K562 (cell line): ENCODE results near the gene USP2. TPM values are rescaled to one million over a fixed set of nuclear protein-coding genes. Genes with fewer than 3 reads are reported as not detected.

Source experiments
- ARID1B ChIP-seq: fragments of 450-650 bp; IDR thresholded peaks from 2 replicates; pipeline ENCODE4 v1.6.1; 2016; ENCODE audit warnings: antibody characterized with exemption, mild to moderate bottlenecking, inconsistent platforms
- CBFA2T2 ChIP-seq: fragments of 450-650 bp; conservative IDR thresholded peaks from 2 replicates; pipeline ENCODE4 v1.6.1; 2017; ENCODE audit warnings: mild to moderate bottlenecking
- CREB1 ChIP-seq, 2 experiments: sonication (generic) in 1 of 2; formaldehyde crosslinking in 1 of 2; IDR thresholded peaks; 2 replicates each; pipeline versions ENCODE4 v1.6.1 to v1.8.0; 2012 to 2022; ENCODE audit warnings: inconsistent platforms in 1 of 2, mild to moderate bottlenecking in 1 of 2, missing genetic modification reagents in 1 of 2, moderate library complexity in 1 of 2
- CXXC5 ChIP-seq: fragments of 250-450 bp; sonication (Bioruptor Pico); IDR thresholded peaks from 2 replicates; pipeline ENCODE4 v1.8.0; 2022; ENCODE audit warnings: inconsistent platforms, mild to moderate bottlenecking, moderate library complexity
- ELF2 ChIP-seq: fragments of 250-450 bp; sonication (Bioruptor Pico); IDR thresholded peaks from 2 replicates; pipeline ENCODE4 v1.5.0; 2021; ENCODE audit warnings: mild to moderate bottlenecking
- FIP1L1 ChIP-seq: fragments of 200-400 bp; formaldehyde crosslinking; IDR thresholded peaks from 2 replicates; pipeline ENCODE4 v1.6.1; 2018; ENCODE audit warnings: mild to moderate bottlenecking, low read depth, low read length; ENCODE audit not compliant: poor library complexity, severe bottlenecking
- FOXJ2 ChIP-seq: fragments of 200-800 bp; sonication (Bioruptor generic); IDR thresholded peaks from 2 replicates; pipeline ENCODE4 v1.6.1; 2016; ENCODE audit warnings: missing genetic modification characterization, missing compliant biosample characterization
- FOXM1 ChIP-seq, 2 experiments: fragments of 450-650 bp in 1 of 2; sonication (generic) in 1 of 2; formaldehyde crosslinking in 1 of 2; IDR thresholded peaks; 2 replicates each; pipeline versions ENCODE4 v1.6.1 to v1.9.0; 2017 to 2022; ENCODE audit warnings: low read depth in 2 of 2, mild to moderate bottlenecking in 2 of 2, missing genetic modification reagents in 1 of 2, moderate library complexity in 1 of 2
- GABPB2 ChIP-seq: fragments of 250-450 bp; sonication (Bioruptor Pico); conservative IDR thresholded peaks from 2 replicates; pipeline ENCODE4 v1.5.1; 2021; ENCODE audit warnings: mild to moderate bottlenecking
- HDGF ChIP-seq: fragments of 450-650 bp; IDR thresholded peaks from 2 replicates; pipeline ENCODE4 v1.6.1; 2016
- LEF1 ChIP-seq: fragments of 450-650 bp; IDR thresholded peaks from 2 replicates; pipeline ENCODE4 v1.6.1; 2016; ENCODE audit warnings: mild to moderate bottlenecking
- MEF2A ChIP-seq: IDR thresholded peaks from 2 replicates; pipeline ENCODE4 v1.6.1; 2011; ENCODE audit warnings: low read depth, mild to moderate bottlenecking, low read length, moderate library complexity; ENCODE audit not compliant: control insufficient read depth
- MTF1 ChIP-seq: fragments of 250-450 bp; sonication (Bioruptor Pico); IDR thresholded peaks from 2 replicates; pipeline ENCODE4 v1.9.0; 2021; ENCODE audit warnings: moderate library complexity, mild to moderate bottlenecking, inconsistent platforms, borderline replicate concordance
- PHB2 ChIP-seq: fragments of 450-650 bp; IDR thresholded peaks from 2 replicates; pipeline ENCODE4 v1.6.1; 2017; ENCODE audit warnings: low read depth
- PML ChIP-seq: IDR thresholded peaks from 2 replicates; pipeline ENCODE4 v1.6.1; 2012; ENCODE audit warnings: low read length, inconsistent platforms
- POLR2AphosphoS2 ChIP-seq: IDR thresholded peaks from 2 replicates; pipeline ENCODE4 v1.6.1; 2012; ENCODE audit warnings: low read length, improper control_type of control experiment
- RBFOX2 ChIP-seq: fragments of 200-400 bp; formaldehyde crosslinking; IDR thresholded peaks from 2 replicates; pipeline ENCODE4 v1.6.1; 2017; ENCODE audit warnings: low read depth, mild to moderate bottlenecking, low read length, moderate library complexity
- TAF1 ChIP-seq: IDR thresholded peaks from 2 replicates; pipeline ENCODE4 v1.6.1; 2011; ENCODE audit warnings: mild to moderate bottlenecking, low read length, moderate library complexity; ENCODE audit not compliant: insufficient read depth, control insufficient read depth, severe bottlenecking; ENCODE audit errors: extremely low read depth
- THRAP3 ChIP-seq: fragments of 450-650 bp; IDR thresholded peaks from 2 replicates; pipeline ENCODE4 v1.6.1; 2016; ENCODE audit warnings: mild to moderate bottlenecking, inconsistent platforms, borderline replicate concordance
- VEZF1 ChIP-seq: fragments of 200-800 bp; sonication (Bioruptor generic); IDR thresholded peaks from 2 replicates; pipeline ENCODE4 v1.6.1; 2017; ENCODE audit warnings: missing genetic modification characterization, missing compliant biosample characterization
- WHSC1 ChIP-seq: IDR thresholded peaks from one replicate; pipeline ENCODE4 v1.6.1; 2012; ENCODE audit warnings: low read length, control low read depth, inconsistent platforms
- ZEB2 ChIP-seq: fragments of 450-650 bp; IDR thresholded peaks from 2 replicates; pipeline ENCODE4 v1.6.1; 2016
- ZNF124 ChIP-seq: sonication (generic); formaldehyde crosslinking; IDR thresholded peaks from 2 replicates; pipeline ENCODE4 v1.8.1; 2022; ENCODE audit warnings: missing genetic modification reagents
- ZNF263 ChIP-seq: sonication (generic); formaldehyde crosslinking; IDR thresholded peaks from 2 replicates; pipeline ENCODE4 v1.8.0; 2022; ENCODE audit warnings: mild to moderate bottlenecking, missing genetic modification reagents, borderline replicate concordance
- ZNF512 ChIP-seq: IDR thresholded peaks from 2 replicates; pipeline ENCODE4 v1.6.1; 2016; ENCODE audit warnings: missing genetic modification characterization, missing compliant biosample characterization
- ZNF668 ChIP-seq: fragments of 250-450 bp; sonication (Bioruptor Pico); IDR thresholded peaks from 2 replicates; pipeline ENCODE4 v1.8.0; 2022; ENCODE audit warnings: mild to moderate bottlenecking, inconsistent platforms
- polyA plus RNA-seq, 8 experiments: library from polyadenylated mRNA; depleted of rRNA in 4 of 8; stranded (reverse) in 5 of 8; unstranded in 3 of 8; fragments of >200 nt; fragmentation: Nextera tagmentation in 2 of 8; fragmentation: Illumina TruSeq in 1 of 8; extraction: Ambion mirVana in 2 of 8; extraction: Trizol in 1 of 8; gene quantifications; 2 replicates each; pipeline versions ENCODE4 v1.2.1 to v1.2.3, GENCODE V29; 2011 to 2014; ENCODE audit warnings: inconsistent platforms in 1 of 8, missing spikeins in 1 of 8
- total RNA-seq, 7 experiments: library from RNA; depleted of rRNA in 6 of 7; stranded (reverse); fragments of >200 nt in 6 of 7; fragmentation: Illumina TruSeq in 2 of 7; extraction: Trizol in 2 of 7; gene quantifications; 2 replicates each; pipeline versions ENCODE4 v1.2.1 to v1.2.3, GENCODE V29; 2011 to 2021; ENCODE audit warnings: low replicate concordance in 1 of 7
- TF ChIP-seq, protein P1 (sequence below): sonication (generic); formaldehyde crosslinking; IDR thresholded peaks from 2 replicates; pipeline ENCODE4 v1.8.0; 2023; ENCODE audit warnings: mild to moderate bottlenecking, missing genetic modification reagents

Gene USP2
- total and polyA plus RNA-seq, 9 of the 15 experiments (the other 6 are each of a cell fraction or from before 2014, with no cell fraction given): 2.8 to 16.9 (median 3.9) TPM

DNA sequence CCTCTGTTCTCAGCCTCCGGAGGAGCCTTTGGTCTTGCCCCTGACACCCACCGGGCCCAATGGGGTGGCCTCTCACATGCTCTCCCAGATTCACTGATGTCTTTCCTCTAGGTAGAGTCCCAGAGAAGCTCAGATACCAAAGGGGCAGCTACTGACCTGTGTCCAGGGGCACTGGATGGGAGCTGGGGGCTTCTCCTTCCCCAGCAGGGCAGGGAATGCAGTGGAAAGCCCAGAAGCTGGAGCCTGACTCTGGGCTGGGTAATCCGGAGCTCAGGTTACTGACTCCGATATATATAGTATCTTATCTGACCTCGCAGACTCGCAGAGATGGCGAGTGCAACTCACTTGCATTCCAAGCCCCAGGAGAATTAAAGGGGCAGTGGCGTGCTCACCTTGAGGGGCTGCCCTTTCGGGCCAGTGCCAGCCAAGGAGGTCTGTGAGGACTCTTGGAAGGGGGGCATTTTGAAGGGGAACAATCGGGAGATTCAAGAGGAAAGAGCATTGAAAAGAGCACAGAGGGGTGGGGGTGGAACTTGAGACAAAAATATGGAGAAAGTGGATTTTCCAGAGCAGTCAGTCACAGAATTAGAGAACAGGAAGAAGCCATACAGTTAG, 2.5 kb downstream of the USP2 start (continued):
- 0 out of 2 replicates have a peak, but pooled peaks have one; percentile 19 for TF ChIP-seq RBFOX2
- no peak for TF ChIP-seq VEZF1 (CRISPR knock-in tag)
- peak; percentile 85 for TF ChIP-seq ARID1B
- peak; percentile 61 for TF ChIP-seq CBFA2T2
- peak; percentile 64 for TF ChIP-seq FOXM1 (IDR thresholded peaks at IDR 0.05; ENCODE audit: low read depth)
- no peak for TF ChIP-seq FOXM1 (CRISPR knock-in tag; IDR thresholded peaks at IDR 0.05; ENCODE audit: low read depth)
- peak; percentile 74 for TF ChIP-seq CXXC5 (CRISPR knock-in tag)
- TF ChIP-seq PHB2: no peak
- 0 out of 2 replicates have a peak, but pooled peaks have one; percentile 72 for TF ChIP-seq LEF1
- TF ChIP-seq ZNF512 (tag): no peak
- TF ChIP-seq PML: peak; percentile 41; the same call in 1 of the 2 replicates
- TF ChIP-seq FOXJ2 (tag): no peak
- TF ChIP-seq THRAP3: no peak
- peak; percentile 84 for TF ChIP-seq ZEB2
- no peak for TF ChIP-seq GABPB2 (CRISPR knock-in tag)
- no peak for TF ChIP-seq POLR2AphosphoS2
- TF ChIP-seq TAF1: no peak
- TF ChIP-seq WHSC1: no peak
- no peak for TF ChIP-seq ZNF124 (CRISPR knock-in tag)
- TF ChIP-seq MTF1 (CRISPR knock-in tag): no peak
- TF ChIP-seq MEF2A: peak; percentile 82
- TF ChIP-seq, protein P1, sequence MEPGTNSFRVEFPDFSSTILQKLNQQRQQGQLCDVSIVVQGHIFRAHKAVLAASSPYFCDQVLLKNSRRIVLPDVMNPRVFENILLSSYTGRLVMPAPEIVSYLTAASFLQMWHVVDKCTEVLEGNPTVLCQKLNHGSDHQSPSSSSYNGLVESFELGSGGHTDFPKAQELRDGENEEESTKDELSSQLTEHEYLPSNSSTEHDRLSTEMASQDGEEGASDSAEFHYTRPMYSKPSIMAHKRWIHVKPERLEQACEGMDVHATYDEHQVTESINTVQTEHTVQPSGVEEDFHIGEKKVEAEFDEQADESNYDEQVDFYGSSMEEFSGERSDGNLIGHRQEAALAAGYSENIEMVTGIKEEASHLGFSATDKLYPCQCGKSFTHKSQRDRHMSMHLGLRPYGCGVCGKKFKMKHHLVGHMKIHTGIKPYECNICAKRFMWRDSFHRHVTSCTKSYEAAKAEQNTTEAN: no peak
- no peak for TF ChIP-seq ELF2 (CRISPR knock-in tag)
- no peak for TF ChIP-seq HDGF
- no peak for TF ChIP-seq FIP1L1
- TF ChIP-seq ZNF668: no peak
- 0 out of 2 replicates have a peak, but pooled peaks have one; percentile 38 for TF ChIP-seq CREB1 (IDR thresholded peaks at IDR 0.05)
- TF ChIP-seq CREB1 (CRISPR knock-in tag; IDR thresholded peaks at IDR 0.05): 0 out of 2 replicates have a peak, but pooled peaks have one; percentile 21
- TF ChIP-seq ZNF263 (CRISPR knock-in tag): no peak
